PFSK-1 (cell line): Measurements from ENCODE around the gene SYCP3.

ENCODE experiments used
- FOXP2 ChIP-seq: optimal IDR thresholded peaks from 2 replicates; pipeline ENCODE3; 2011; ENCODE audit warnings: borderline replicate concordance, control low read depth, inconsistent platforms; ENCODE audit not compliant: insufficient read depth; ENCODE audit errors: extremely low read length, extremely low read depth
- POLR2AphosphoS5 ChIP-seq: IDR thresholded peaks from 2 replicates; pipeline ENCODE4 v1.6.1; 2012; ENCODE audit warnings: low read depth, mild to moderate bottlenecking, control low read depth, low read length, moderate library complexity
- SIN3A ChIP-seq: IDR thresholded peaks from 2 replicates; pipeline ENCODE4 v1.6.1; 2012; ENCODE audit warnings: mild to moderate bottlenecking, low read length, moderate library complexity, borderline replicate concordance; ENCODE audit not compliant: insufficient read depth
- TAF1 ChIP-seq: IDR thresholded peaks from 2 replicates; pipeline ENCODE4 v1.6.1; 2012; ENCODE audit warnings: low read length, control low read depth, borderline replicate concordance; ENCODE audit not compliant: insufficient read depth
- TF ChIP-seq, protein P1 (sequence below), 2 experiments: IDR thresholded peaks; 2 replicates each; pipeline versions ENCODE4 v1.6.1 to v1.8.0; 2011 to 2012; ENCODE audit warnings: low read depth in 2 of 2, low read length in 2 of 2, control low read depth in 1 of 2, inconsistent platforms in 1 of 2, mild to moderate bottlenecking in 1 of 2, moderate library complexity in 1 of 2; ENCODE audit not compliant: insufficient read depth in 1 of 2

SYCP3 gene

DNA sequence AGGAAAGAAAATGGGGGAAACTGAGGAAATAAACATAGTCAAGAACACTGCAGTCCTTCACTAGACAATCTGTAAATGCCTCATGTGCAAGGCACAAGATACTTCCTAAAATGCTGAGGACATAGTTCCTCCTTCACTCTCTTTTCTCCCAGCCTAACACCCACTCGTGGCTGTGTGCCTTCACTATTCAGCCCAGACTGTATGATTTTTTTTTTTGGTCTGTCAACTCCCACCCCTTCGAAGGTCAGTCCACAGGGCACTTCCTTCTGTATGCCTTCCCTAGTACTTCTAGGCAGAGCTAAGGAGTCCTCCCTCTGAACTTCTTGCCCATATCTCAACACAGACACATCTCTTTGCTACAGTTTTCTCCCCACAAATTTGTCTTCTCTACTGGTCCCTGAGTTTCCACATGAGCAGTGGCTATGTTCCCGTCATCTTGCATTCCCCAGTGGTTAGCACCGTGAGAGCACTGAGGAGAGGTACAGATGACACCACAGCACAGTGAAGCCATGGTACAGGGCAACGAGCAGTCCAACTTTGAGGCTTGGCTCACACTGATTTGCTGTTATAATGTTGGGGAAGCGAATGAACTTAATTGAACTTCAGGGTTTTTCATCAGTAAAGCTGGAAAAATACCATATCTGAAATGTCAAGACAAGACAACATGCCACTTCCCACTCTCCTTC, 24.1 kb upstream of the SYCP3 start:
- TF ChIP-seq FOXP2: no peak
- TF ChIP-seq TAF1: no peak
- TF ChIP-seq, protein P1, sequence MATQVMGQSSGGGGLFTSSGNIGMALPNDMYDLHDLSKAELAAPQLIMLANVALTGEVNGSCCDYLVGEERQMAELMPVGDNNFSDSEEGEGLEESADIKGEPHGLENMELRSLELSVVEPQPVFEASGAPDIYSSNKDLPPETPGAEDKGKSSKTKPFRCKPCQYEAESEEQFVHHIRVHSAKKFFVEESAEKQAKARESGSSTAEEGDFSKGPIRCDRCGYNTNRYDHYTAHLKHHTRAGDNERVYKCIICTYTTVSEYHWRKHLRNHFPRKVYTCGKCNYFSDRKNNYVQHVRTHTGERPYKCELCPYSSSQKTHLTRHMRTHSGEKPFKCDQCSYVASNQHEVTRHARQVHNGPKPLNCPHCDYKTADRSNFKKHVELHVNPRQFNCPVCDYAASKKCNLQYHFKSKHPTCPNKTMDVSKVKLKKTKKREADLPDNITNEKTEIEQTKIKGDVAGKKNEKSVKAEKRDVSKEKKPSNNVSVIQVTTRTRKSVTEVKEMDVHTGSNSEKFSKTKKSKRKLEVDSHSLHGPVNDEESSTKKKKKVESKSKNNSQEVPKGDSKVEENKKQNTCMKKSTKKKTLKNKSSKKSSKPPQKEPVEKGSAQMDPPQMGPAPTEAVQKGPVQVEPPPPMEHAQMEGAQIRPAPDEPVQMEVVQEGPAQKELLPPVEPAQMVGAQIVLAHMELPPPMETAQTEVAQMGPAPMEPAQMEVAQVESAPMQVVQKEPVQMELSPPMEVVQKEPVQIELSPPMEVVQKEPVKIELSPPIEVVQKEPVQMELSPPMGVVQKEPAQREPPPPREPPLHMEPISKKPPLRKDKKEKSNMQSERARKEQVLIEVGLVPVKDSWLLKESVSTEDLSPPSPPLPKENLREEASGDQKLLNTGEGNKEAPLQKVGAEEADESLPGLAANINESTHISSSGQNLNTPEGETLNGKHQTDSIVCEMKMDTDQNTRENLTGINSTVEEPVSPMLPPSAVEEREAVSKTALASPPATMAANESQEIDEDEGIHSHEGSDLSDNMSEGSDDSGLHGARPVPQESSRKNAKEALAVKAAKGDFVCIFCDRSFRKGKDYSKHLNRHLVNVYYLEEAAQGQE (IDR thresholded peaks at IDR 0.05; ENCODE audit: insufficient read depth in 1 of 2, low read depth in 2 of 2, low read length in 2 of 2): no peak
- TF ChIP-seq SIN3A: no peak
- no peak for TF ChIP-seq POLR2AphosphoS5

GRCh38 chr12:101761781-101762180, 22.5 kb upstream of the SYCP3 start:
- TF ChIP-seq POLR2AphosphoS5 (no peak), FOXP2 (no peak), SIN3A (no peak), TAF1 (no peak)
- TF ChIP-seq, protein P1 (IDR thresholded peaks at IDR 0.05; ENCODE audit: insufficient read depth in 1 of 2, low read depth in 2 of 2, low read length in 2 of 2): no peak

- TF ChIP-seq POLR2AphosphoS5: no peak
- TF ChIP-seq TAF1: no peak
- no peak for TF ChIP-seq FOXP2
- TF ChIP-seq, protein P1 (IDR thresholded peaks at IDR 0.05; ENCODE audit: insufficient read depth in 1 of 2, low read depth in 2 of 2, low read length in 2 of 2): no peak
- TF ChIP-seq SIN3A: no peak
These were observed 22.1 kb upstream of the SYCP3 start for GRCh38 chr12:101761350-101761749.

DNA sequence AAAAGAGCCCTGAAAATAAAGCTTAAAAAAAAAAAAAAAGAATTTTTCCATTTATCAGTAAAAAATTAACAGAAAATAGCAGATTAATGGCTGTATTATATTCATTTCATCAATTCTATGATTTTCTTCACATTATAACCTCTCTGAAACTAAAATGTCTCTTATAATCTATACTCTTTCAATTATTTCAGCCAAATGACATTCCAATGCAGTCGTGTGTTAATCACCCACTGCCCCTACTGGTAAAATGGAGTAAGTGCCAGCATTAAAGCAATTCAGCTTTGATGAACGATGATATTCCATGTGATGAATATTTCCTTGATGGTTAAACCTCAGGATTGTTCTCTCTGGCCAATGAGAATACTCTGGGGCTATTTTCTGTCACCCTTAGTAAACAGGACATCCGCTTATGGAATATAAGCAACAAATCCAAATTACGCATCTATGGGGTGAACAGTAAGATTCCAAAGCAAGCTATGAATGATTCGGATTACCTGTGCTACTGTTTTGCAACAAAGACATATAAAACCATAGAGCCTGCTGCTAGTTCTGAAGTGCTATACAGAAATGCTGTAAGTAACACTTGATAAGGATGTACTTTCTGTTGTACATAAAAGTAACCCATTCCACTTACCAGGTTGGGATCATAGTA, 20.3 kb upstream of the SYCP3 start:
- TF ChIP-seq TAF1: no peak
- TF ChIP-seq, protein P1 (IDR thresholded peaks at IDR 0.05; ENCODE audit: insufficient read depth in 1 of 2, low read depth in 2 of 2, low read length in 2 of 2): no peak
- TF ChIP-seq POLR2AphosphoS5: no peak
- no peak for TF ChIP-seq SIN3A
- no peak for TF ChIP-seq FOXP2
